Measurements from ENCODE around the gene TMEM94. TPM values are rescaled to one million over a fixed set of nuclear protein-coding genes. Genes with fewer than 3 reads are reported as not detected.

TMEM94 gene
- total RNA-seq, 1 donor from 2014 or later = 36.2 TPM

- ATAC-seq = no peak
Observed at GRCh38 chr17:75530837-75531720, 74.6 kb downstream of the TMEM94 start.

- peak; percentile 64 for ATAC-seq
Observed at GRCh38 chr17:75531721-75532072, 75.3 kb downstream of the TMEM94 start.

- ATAC-seq = peak; percentile 14
Observed at GRCh38 chr17:75535119-75535537, 78.7 kb downstream of the TMEM94 start.

- ATAC-seq = no peak
Observed at GRCh38 chr17:75535871-75536270, 79.4 kb downstream of the TMEM94 start.

GRCh38 chr17:75536366-75536765 lies 79.9 kb downstream of the TMEM94 start:
- ATAC-seq = no peak

- peak; percentile 41 for ATAC-seq
Observed at GRCh38 chr17:75539967-75540729, 83.7 kb downstream of the TMEM94 start.

GRCh38 chr17:75540923-75541503 lies 84.6 kb downstream of the TMEM94 start:
- peak; percentile 10 for ATAC-seq

GRCh38 chr17:75542229-75542628 lies 85.8 kb downstream of the TMEM94 start:
- no peak for ATAC-seq

GRCh38 chr17:75542728-75543336 lies 86.4 kb downstream of the TMEM94 start:
- ATAC-seq = no peak

- no peak for ATAC-seq
Observed at GRCh38 chr17:75544250-75544649, 87.8 kb downstream of the TMEM94 start.

- no peak for ATAC-seq
Observed at GRCh38 chr17:75546181-75546580, 89.7 kb downstream of the TMEM94 start.

GRCh38 chr17:75547091-75547490 lies 90.7 kb downstream of the TMEM94 start:
- peak; percentile 18 for ATAC-seq

- peak; percentile 3 for ATAC-seq
Observed at GRCh38 chr17:75548813-75549212, 92.4 kb downstream of the TMEM94 start.

Other genes with a start within 250 kb of the TMEM94 start
- gene GGA3, start 195.0 kb upstream of the TMEM94 start, total RNA-seq = 20.6 TPM
- 59.1 TPM for gene MRPS7, start 194.8 kb upstream of the TMEM94 start, total RNA-seq
- gene MIF4GD, start 185.4 kb upstream of the TMEM94 start, total RNA-seq = 18.4 TPM
- gene SLC25A19, start 167.2 kb upstream of the TMEM94 start, total RNA-seq = 9.2 TPM
- gene GRB2, start 51.0 kb upstream of the TMEM94 start, total RNA-seq = 64.4 TPM
- gene CASKIN2, start 58.9 kb downstream of the TMEM94 start, total RNA-seq = 13.9 TPM
- 23.2 TPM for gene TSEN54, start 59.9 kb downstream of the TMEM94 start, total RNA-seq
- 82.1 TPM for gene LLGL2, start 69.1 kb downstream of the TMEM94 start, total RNA-seq
- gene MYO15B, start 131.2 kb downstream of the TMEM94 start, total RNA-seq = 15.6 TPM
- 10.1 TPM for gene SMIM5, start 176.8 kb downstream of the TMEM94 start, total RNA-seq
- gene RECQL5, start 210.5 kb downstream of the TMEM94 start, total RNA-seq = 36.6 TPM
- 46.3 TPM for gene SAP30BP, start 210.7 kb downstream of the TMEM94 start, total RNA-seq

Data from esophagus mucosa (tissue), 1 donor.